SK-N-SH (cell line): ENCODE measurements around the gene DENND6B. TPM values are rescaled to one million over a fixed set of nuclear protein-coding genes. Genes with fewer than 3 reads are reported as not detected.
A peak's percentile ranks its signal among the peaks of the same experiment; 100 is the strongest.

Experiments used
- CTCF ChIA-PET: fragments of 300-600, 350-600 bp; formaldehyde crosslinking; extraction: SDS; loops from one replicate; lab custom pipeline; 2021; lab: Yijun Ruan, JAX
- POLR2A ChIA-PET: fragments of 350-600 bp; sonication (Branson Sonifier 250); formaldehyde crosslinking; extraction: SDS; loops from one replicate; lab custom pipeline; 2020; ENCODE audit warnings: antibody characterized with exemption, inconsistent platforms; lab: Yijun Ruan, JAX
- DNase-seq: peaks from one replicate; pipeline ENCODE4 v3.0.0; 2012
- H2AFZ ChIP-seq: fragments of 200-600 bp; sonication (generic); 2 replicates; pipeline ENCODE4 v1.8.1; 2016; ENCODE audit warnings: antibody characterized with exemption, mild to moderate bottlenecking, low read depth
- H3F3A ChIP-seq: fragments of 200-600 bp; sonication (generic); replicated peaks from 2 replicates; pipeline ENCODE3; 2016; ENCODE audit warnings: antibody characterized with exemption, mild to moderate bottlenecking; ENCODE audit not compliant: insufficient read depth
- H3K27ac ChIP-seq, 2 experiments: fragments of 200-500 bp in 1 of 2; fragments of 200-600 bp in 1 of 2; sonication (Bioruptor generic) in 1 of 2; sonication (generic), shearing (Covaris generic) in 1 of 2; 2 replicates each; pipeline versions ENCODE4 v1.5.1 to v1.6.1; 2014 to 2016; ENCODE audit warnings: low read depth in 2 of 2, inconsistent platforms in 1 of 2, low read length in 1 of 2, mild to moderate bottlenecking in 1 of 2, mixed read lengths in 1 of 2
- H3K27me3 ChIP-seq: fragments of 200-600 bp; sonication (generic), shearing (Covaris generic); 2 replicates; pipeline ENCODE4 v1.6.1; 2016; ENCODE audit warnings: mixed run types; ENCODE audit not compliant: insufficient read depth
- H3K36me3 ChIP-seq, 2 experiments: fragments of 200-500 bp in 1 of 2; fragments of 200-600 bp in 1 of 2; sonication (Bioruptor generic) in 1 of 2; sonication (generic) in 1 of 2; replicated peaks in 1 of 2; 2 replicates each; pipeline versions ENCODE3 to v1.5.1; 2014 to 2016; ENCODE audit warnings: low read length in 1 of 2, mild to moderate bottlenecking in 1 of 2; ENCODE audit not compliant: insufficient read depth in 2 of 2, control insufficient read depth in 1 of 2
- H3K4me1 ChIP-seq, 2 experiments: fragments of 200-500 bp in 1 of 2; fragments of 200-600 bp in 1 of 2; sonication (Bioruptor generic) in 1 of 2; sonication (generic), shearing (Covaris generic) in 1 of 2; 2 replicates each; pipeline versions ENCODE4 v1.5.1 to v1.6.1; 2014 to 2016; ENCODE audit warnings: low read depth in 1 of 2, low read length in 1 of 2, mixed run types in 1 of 2; ENCODE audit not compliant: insufficient read depth in 2 of 2, control insufficient read depth in 1 of 2
- H3K4me2 ChIP-seq: fragments of 200-600 bp; sonication (generic), shearing (Covaris generic); 2 replicates; pipeline ENCODE4 v1.6.1; 2017; ENCODE audit warnings: mixed run types
- H3K4me3 ChIP-seq, 2 experiments: fragments of 200-500 bp in 1 of 2; fragments of 200-600 bp in 1 of 2; sonication (Bioruptor generic) in 1 of 2; sonication (generic), shearing (Covaris generic) in 1 of 2; 2 replicates each; pipeline versions ENCODE4 v1.5.1 to v1.8.1; 2014 to 2016; ENCODE audit warnings: low read depth in 2 of 2, inconsistent platforms in 1 of 2, low read length in 1 of 2, mild to moderate bottlenecking in 1 of 2, mixed read lengths in 1 of 2, moderate library complexity in 1 of 2
- H3K79me2 ChIP-seq: fragments of 200-600 bp; sonication (generic); 2 replicates; pipeline ENCODE4 v1.8.1; 2017; ENCODE audit warnings: mild to moderate bottlenecking; ENCODE audit not compliant: insufficient read depth
- H3K9ac ChIP-seq: fragments of 200-600 bp; sonication (generic); 2 replicates; pipeline ENCODE4 v1.6.1; 2017; ENCODE audit warnings: mixed run types
- H3K9me2 ChIP-seq: fragments of 200-600 bp; sonication (generic); 2 replicates; pipeline ENCODE4 v1.6.1; 2017; ENCODE audit warnings: mixed run types
- H3K9me3 ChIP-seq: fragments of 200-600 bp; sonication (generic); 2 replicates; pipeline ENCODE4 v1.6.1; 2017; ENCODE audit warnings: mixed run types, mild to moderate bottlenecking, moderate library complexity
- H4K20me1 ChIP-seq: fragments of 200-600 bp; sonication (generic); 2 replicates; pipeline ENCODE4 v1.6.1; 2017; ENCODE audit warnings: mild to moderate bottlenecking, mixed run types; ENCODE audit not compliant: insufficient read depth
- CHD2 ChIP-seq: fragments of 150-350 bp; IDR thresholded peaks from 2 replicates; pipeline ENCODE4 v1.6.1; 2018; ENCODE audit warnings: low read length; ENCODE audit not compliant: partially characterized antibody
- CTCF ChIP-seq: fragments of 200-600 bp; sonication (generic); IDR thresholded peaks from 2 replicates; pipeline ENCODE4 v1.6.1; 2017; ENCODE audit warnings: antibody characterized with exemption, mild to moderate bottlenecking, moderate library complexity
- EP300 ChIP-seq, 2 experiments: IDR thresholded peaks; 2 replicates each; pipeline versions ENCODE4 v1.4.0 to v1.6.1; 2012; ENCODE audit warnings: borderline replicate concordance in 1 of 2, low read depth in 1 of 2, low read length in 1 of 2
- FOXM1 ChIP-seq: IDR thresholded peaks from 2 replicates; pipeline ENCODE4 v1.4.0; 2012; ENCODE audit warnings: low read depth, mild to moderate bottlenecking
- GABPA ChIP-seq: IDR thresholded peaks from 2 replicates; pipeline ENCODE4 v1.4.0; 2012; ENCODE audit warnings: low read depth, mild to moderate bottlenecking
- IRF3 ChIP-seq: fragments of 150-350 bp; IDR thresholded peaks from 2 replicates; pipeline ENCODE4 v1.6.1; 2016; ENCODE audit warnings: mild to moderate bottlenecking, low read depth, low read length
- JUND ChIP-seq: IDR thresholded peaks from 2 replicates; pipeline ENCODE4 v1.4.0; 2012
- MXI1 ChIP-seq: IDR thresholded peaks from 2 replicates; pipeline ENCODE4 v1.6.1; 2012; ENCODE audit warnings: mild to moderate bottlenecking, low read depth, low read length, improper control_type of control experiment
- RCOR1 ChIP-seq: fragments of 150-350 bp; IDR thresholded peaks from 2 replicates; pipeline ENCODE4 v1.6.1; 2017; ENCODE audit warnings: antibody characterized with exemption, low read length
- REST ChIP-seq: IDR thresholded peaks from 2 replicates; pipeline ENCODE4 v1.6.1; 2012; ENCODE audit warnings: mild to moderate bottlenecking, low read depth, low read length, moderate library complexity
- RFX5 ChIP-seq: IDR thresholded peaks from 2 replicates; pipeline ENCODE4 v1.6.1; 2012; ENCODE audit warnings: mild to moderate bottlenecking, improper control_type of control experiment, low read length
- RXRA ChIP-seq: IDR thresholded peaks from 2 replicates; pipeline ENCODE4 v1.4.0; 2012; ENCODE audit warnings: low read depth, mild to moderate bottlenecking, borderline replicate concordance
- TCF12 ChIP-seq: IDR thresholded peaks from 2 replicates; pipeline ENCODE4 v1.4.0; 2012
- USF2 ChIP-seq: fragments of 150-350 bp; IDR thresholded peaks from 2 replicates; pipeline ENCODE4 v1.6.1; 2017; ENCODE audit warnings: antibody characterized with exemption, low read length, low read depth, borderline replicate concordance
- YY1 ChIP-seq: IDR thresholded peaks from 2 replicates; pipeline ENCODE4 v1.4.0; 2012; ENCODE audit warnings: low read depth, mild to moderate bottlenecking
- ZBTB33 ChIP-seq: IDR thresholded peaks from 2 replicates; pipeline ENCODE4 v1.4.0; 2012; ENCODE audit warnings: low read depth, borderline replicate concordance
- WGBS: methylation state at CpG from one replicate; pipeline ENCODE4 v1.1.6; 2017; ENCODE audit warnings: low lambda C conversion rate; 5-methylcytosine and 5-hydroxymethylcytosine counted together
- polyA plus RNA-seq, 3 experiments: library from polyadenylated mRNA; depleted of rRNA; stranded (reverse); fragments of >200 nt; gene quantifications; 2 replicates each; pipeline ENCODE4 v1.2.3, GENCODE V29; 2012

The DENND6B gene
- polyA plus RNA-seq, 1 of the 3 experiments (the other 2 are of a cell fraction): 5.6 TPM

GRCh38 chr22:50346470-50346869 is 19.7 kb upstream of the DENND6B start:
- Histone ChIP-seq H3K79me2 (peaks cover 50% of the 10 kb centered on the region), H3K4me1 (peaks cover 0 to 10% of the 10 kb centered on the region in 2 experiments; a peak in 1 of 4 replicates), H3F3A (peaks cover 6% of the 10 kb centered on the region), H3K9me3 (no peaks in the 10 kb centered on the region), H3K36me3 (peaks cover 0 to 2% of the 10 kb centered on the region in 2 experiments), H4K20me1 (peaks cover 25% of the 10 kb centered on the region), H3K27me3 (no peaks in the 10 kb centered on the region), H3K27ac (no peak overlapping the region), H3K9me2 (no peaks in the 10 kb centered on the region), H3K4me2 (no peak overlapping the region), H2AFZ (no peak overlapping the region), H3K9ac (no peak overlapping the region), H3K4me3 (no peak overlapping the region)
- ChIA-PET CTCF (no interaction called here), POLR2A (no interaction called here)
- DNase-seq: no peak
- TF ChIP-seq MXI1: no peak
- no peak for TF ChIP-seq IRF3
- no peak for TF ChIP-seq YY1
- no peak for TF ChIP-seq JUND
- no peak for TF ChIP-seq EP300 (IDR thresholded peaks at IDR 0.05; ENCODE audit: borderline replicate concordance in 1 of 2, low read depth in 1 of 2, low read length in 1 of 2)
- WGBS: 90% methylated on average over 8 of the region's 8 CpGs

- Histone ChIP-seq H3K27me3 (no peaks in the 10 kb centered on the region), H3K27ac (no peak overlapping the region; a peak in 1 of 4 replicates), H3K9ac (peak overlapping the region; percentile 82), H3K4me1 (peaks cover 0 to 10% of the 10 kb centered on the region in 2 experiments; a peak in 1 of 4 replicates), H3K9me3 (no peaks in the 10 kb centered on the region), H4K20me1 (peaks cover 22% of the 10 kb centered on the region), H3K4me3 (peak overlapping the region; percentile 56 to 75), H2AFZ (no peak overlapping the region), H3K36me3 (no peaks in the 10 kb centered on the region), H3F3A (peaks cover 15% of the 10 kb centered on the region), H3K4me2 (no peak overlapping the region), H3K79me2 (peaks cover 25% of the 10 kb centered on the region), H3K9me2 (no peaks in the 10 kb centered on the region)
- 0% methylated on average over 7 of the region's 9 CpGs for WGBS
- POLR2A ChIA-PET: no interaction called here
- CTCF ChIA-PET: interaction anchor here (3.3 kb wide), 1 partner anchor 70 kb away, joined by 75 read pairs; no protein-coding TSS in a partner anchor
- TF ChIP-seq RCOR1 (no peak), GABPA (no peak), FOXM1 (no peak), USF2 (no peak), EP300 (IDR thresholded peaks at IDR 0.05; ENCODE audit: borderline replicate concordance in 1 of 2, low read depth in 1 of 2, low read length in 1 of 2) (no peak), YY1 (no peak), ZBTB33 (no peak), REST (no peak), RXRA (no peak), CTCF (no peak), CHD2 (no peak), TCF12 (no peak), RFX5 (no peak)
- DNase-seq: no peak
Observed at GRCh38 chr22:50343541-50343935, 16.7 kb upstream of the DENND6B start.
